ENCODE results near the gene PRMT5.

DNA sequence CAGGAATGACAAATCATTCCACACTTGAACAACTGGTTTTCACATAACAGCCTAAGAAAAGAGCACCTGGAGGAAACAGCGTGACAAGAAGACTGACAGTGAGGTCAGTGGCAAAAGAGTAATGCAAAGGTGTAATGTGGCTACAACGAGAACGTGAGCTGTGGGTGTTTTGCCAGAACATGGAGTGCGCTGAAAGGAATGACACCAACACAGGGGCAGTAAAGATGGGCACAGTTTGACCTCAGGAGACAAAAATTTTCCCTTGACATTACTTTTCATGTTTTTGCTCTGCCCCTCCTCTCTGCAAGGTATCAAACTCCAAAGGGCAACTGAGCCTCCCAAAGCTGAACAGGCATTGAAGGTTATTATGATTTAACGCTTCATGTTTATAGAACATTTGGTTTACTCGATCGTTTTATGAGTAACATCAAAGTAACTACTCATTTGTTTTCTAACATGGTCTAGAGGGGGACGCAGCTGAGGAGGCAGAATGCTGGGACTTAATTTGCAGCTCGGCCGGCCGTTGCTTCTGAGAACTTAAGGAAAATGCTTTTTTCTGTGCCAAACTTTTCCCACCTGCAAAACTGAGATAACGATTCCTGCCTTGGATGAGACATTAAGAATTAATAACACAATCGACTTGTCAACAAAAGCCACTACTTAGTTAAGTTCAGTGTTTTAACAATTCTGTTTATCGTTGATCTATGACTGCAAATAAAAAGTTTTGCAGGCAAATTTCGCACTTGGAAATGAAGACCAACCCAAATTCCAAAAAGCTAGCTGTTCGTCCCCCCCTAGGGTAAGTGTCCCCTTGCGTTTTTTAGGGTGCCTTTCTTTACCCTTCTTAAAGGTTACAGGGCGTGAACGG is 26.8 kb upstream of the PRMT5 start:
- TF ChIP-seq, protein P1, sequence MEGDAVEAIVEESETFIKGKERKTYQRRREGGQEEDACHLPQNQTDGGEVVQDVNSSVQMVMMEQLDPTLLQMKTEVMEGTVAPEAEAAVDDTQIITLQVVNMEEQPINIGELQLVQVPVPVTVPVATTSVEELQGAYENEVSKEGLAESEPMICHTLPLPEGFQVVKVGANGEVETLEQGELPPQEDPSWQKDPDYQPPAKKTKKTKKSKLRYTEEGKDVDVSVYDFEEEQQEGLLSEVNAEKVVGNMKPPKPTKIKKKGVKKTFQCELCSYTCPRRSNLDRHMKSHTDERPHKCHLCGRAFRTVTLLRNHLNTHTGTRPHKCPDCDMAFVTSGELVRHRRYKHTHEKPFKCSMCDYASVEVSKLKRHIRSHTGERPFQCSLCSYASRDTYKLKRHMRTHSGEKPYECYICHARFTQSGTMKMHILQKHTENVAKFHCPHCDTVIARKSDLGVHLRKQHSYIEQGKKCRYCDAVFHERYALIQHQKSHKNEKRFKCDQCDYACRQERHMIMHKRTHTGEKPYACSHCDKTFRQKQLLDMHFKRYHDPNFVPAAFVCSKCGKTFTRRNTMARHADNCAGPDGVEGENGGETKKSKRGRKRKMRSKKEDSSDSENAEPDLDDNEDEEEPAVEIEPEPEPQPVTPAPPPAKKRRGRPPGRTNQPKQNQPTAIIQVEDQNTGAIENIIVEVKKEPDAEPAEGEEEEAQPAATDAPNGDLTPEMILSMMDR (IDR thresholded peaks at IDR 0.05; ENCODE audit: insufficient read depth, low read depth, low read length) = no peak
- no peak for TF ChIP-seq EZH2 (IDR thresholded peaks at IDR 0.05; ENCODE audit: insufficient read depth, low read length)
